ENCODE data around the gene GLP1R.
A peak's percentile ranks its signal among the peaks of the same experiment; 100 is the strongest.

DNA sequence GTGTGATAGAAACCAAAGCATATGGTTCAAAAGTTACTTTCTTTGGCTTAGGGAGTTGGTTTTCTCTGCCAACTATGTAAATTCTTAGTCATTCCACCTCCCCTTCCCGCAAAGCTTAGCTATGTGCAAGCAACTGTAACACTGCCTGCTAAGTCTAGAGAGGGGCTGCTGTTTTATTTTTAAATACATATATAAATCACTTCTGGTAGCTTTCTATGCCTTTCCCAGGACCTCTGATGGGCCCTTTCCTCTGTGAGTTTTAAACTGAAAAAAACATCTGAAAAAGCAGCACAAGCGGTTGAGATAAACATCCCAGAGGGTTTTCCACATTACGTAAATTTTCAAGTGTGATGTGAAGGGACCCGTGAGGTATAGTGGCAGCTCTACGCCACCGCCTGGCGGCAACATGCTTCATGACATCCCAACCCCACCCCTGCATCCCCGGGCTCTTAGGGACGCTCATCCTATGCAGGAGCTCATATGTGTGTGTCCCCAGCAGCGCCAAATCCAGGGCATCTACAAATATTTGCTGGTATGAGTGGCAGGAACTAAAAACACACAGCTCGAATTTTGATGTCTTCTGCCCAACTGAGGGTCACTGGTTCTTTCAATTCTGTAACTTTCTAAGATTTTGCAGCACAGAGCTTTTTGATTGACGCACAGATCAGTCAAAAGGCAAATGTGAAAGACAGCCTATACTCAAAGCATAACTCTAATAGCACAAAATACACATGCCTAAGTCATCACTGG is 53.7 kb downstream of the GLP1R start:
- peak; percentile 43 to 52 (median 50) for TF ChIP-seq CTCF (IDR thresholded peaks at IDR 0.05)
- no peak for TF ChIP-seq POLR2A (IDR thresholded peaks at IDR 0.05; ENCODE audit: low read depth)

Data from esophagus muscularis mucosa (tissue), 3 donors.